Pancreas (tissue), 10 donors: ENCODE results near the gene DNM3. TPM values are rescaled to one million over a fixed set of nuclear protein-coding genes. Genes with fewer than 3 reads are reported as not detected.

ENCODE experiments used
- ATAC-seq, 4 donors: fragments of 200-7000 bp; cut with Tn5 transposase; one replicate each; pipeline versions ENCODE4 v1.8.0 to v1.9.1; 2020; ENCODE audit warnings: mild to moderate bottlenecking in 4 of 4, moderate library complexity in 4 of 4
- DNase-seq, 6 donors: peaks; one replicate each; pipeline ENCODE4 v3.0.0-alpha.2; 2020
- FAIRE-seq: peaks from 2 replicates; lab custom pipeline; 2012; peaks lifted over from hg19 to GRCh38; lab: Jason Lieb, UNC
- H3K27ac ChIP-seq, 4 donors: fragments of 200-600 bp; sonication (generic); 1 replicate in 3 of 4; 2 replicates in 1 of 4; pipeline versions ENCODE4 v1.5.0 to v1.8.0; 2020
- H3K27me3 ChIP-seq, 4 donors: fragments of 200-600 bp; one replicate each; pipeline ENCODE4 v1.8.0; 2021
- H3K36me3 ChIP-seq, 3 donors: fragments of 200-600 bp; sonication (generic) in 1 of 3; one replicate each; pipeline versions ENCODE4 v1.5.0 to v1.8.0; 2020 to 2021
- H3K4me1 ChIP-seq, 3 donors: fragments of 200-600 bp; one replicate each; pipeline ENCODE4 v1.8.0; 2021
- H3K4me3 ChIP-seq, 4 donors: fragments of 200-600 bp; sonication (generic) in 2 of 4; one replicate each; pipeline versions ENCODE4 v1.5.0 to v1.8.0; 2020 to 2021
- H3K9me3 ChIP-seq, 4 donors: fragments of 200-600 bp; one replicate each; pipeline ENCODE4 v1.8.0; 2021
- CTCF ChIP-seq, 4 donors: fragments of 200-600 bp; sonication (generic) in 3 of 4; IDR thresholded peaks; one replicate each; pipeline versions ENCODE4 v1.5.0 to v1.8.0; 2021; ENCODE audit warnings: antibody characterized with exemption in 4 of 4
- WGBS, 2 donors: extraction: QIAGEN DNeasy Blood & Tissue Kit; methylation state at CpG; one replicate each; pipeline ENCODE4 v1.1.7; 2013; 5-methylcytosine and 5-hydroxymethylcytosine counted together
- intact Hi-C, 3 donors: fragments of 100-400 bp; cut with DNase I; formaldehyde crosslinking; loops; one replicate each; pipeline versions ENCODE4 v1.11.1 to v1.14.2; 2022
- polyA plus RNA-seq, 2 donors: library from polyadenylated mRNA; stranded (reverse); fragments of 200-250 nt; gene quantifications; one replicate each; pipeline ENCODE4 v1.2.3, GENCODE V29; 2013
- total RNA-seq, 6 donors: library from RNA; stranded (reverse); fragmentation: NEBNext Ultra II Directional in 4 of 6; extraction: Animal tissue kit (Norgen Biotek cat#: 25700) in 4 of 6; gene quantifications; one replicate each; pipeline versions ENCODE4 v1.2.1 to v1.2.4, GENCODE V29; 2021 to 2023
- donor health status: healthy with polysubstance abuse.
- donor health status: DM: no; HTN: no; CAD: no; lungs with moderate emphysema.
- donor health status: DM: no; HTN: no; CAD: no.
- donor health status: control.
- donor health status: control.
- donor health status: Bipolar disorder and iron deficiency.
- donor health status: DM: yes; HTN: yes; CAD: no.
- donor health status: DM: no; HTN: no; CAD: no.
- donor health status: DM: no; HTN: no; CAD: no.
- donor health status: DM: yes; HTN: yes; CAD: no.

The DNM3 gene
- total and polyA plus RNA-seq, 8 donors = 0.40 to 1.3 (median 0.78) TPM

- intact Hi-C loops = loop anchor here (5.0 to 10.0 kb wide), 3 partner anchors 172 to 189 kb away; no protein-coding TSS in a partner anchor
Observed at GRCh38 chr1:171803045-171803444, 38.3 kb upstream of the DNM3 start.

GRCh38 chr1:171803461-171804022 lies 37.8 kb upstream of the DNM3 start:
- no peak for DNase-seq
- H3K27me3 ChIP-seq = no peaks in the 10 kb centered on the region
- no peaks in the 10 kb centered on the region for H3K36me3 ChIP-seq
- no peak overlapping the region for H3K27ac ChIP-seq
- H3K9me3 ChIP-seq = no peaks in the 10 kb centered on the region
- intact Hi-C loops = loop anchor here (5.0 to 10.0 kb wide), 3 partner anchors 171 to 189 kb away; no protein-coding TSS in a partner anchor
- no peak for ATAC-seq
- no peak overlapping the region for H3K4me3 ChIP-seq
- WGBS, 2 donors = 87 to 92% methylated on average over 17 of the region's 17 CpGs
- FAIRE-seq = no peak
- no peaks in the 10 kb centered on the region for H3K4me1 ChIP-seq
- TF ChIP-seq CTCF (IDR thresholded peaks at IDR 0.05) = no peak

More at GRCh38 chr1:171803045-171803444, 38.3 kb upstream of the DNM3 start:
- Histone ChIP-seq H3K36me3 (no peaks in the 10 kb centered on the region), H3K27ac (no peak overlapping the region), H3K9me3 (no peaks in the 10 kb centered on the region), H3K27me3 (no peaks in the 10 kb centered on the region), H3K4me1 (no peaks in the 10 kb centered on the region), H3K4me3 (no peak overlapping the region)
- WGBS, 2 donors = 56% methylated on average over 2 of the region's 2 CpGs
- DNase-seq (no peak), FAIRE-seq (no peak), ATAC-seq (no peak)
- TF ChIP-seq CTCF (IDR thresholded peaks at IDR 0.05) = no peak

- Histone ChIP-seq H3K4me1 (no peaks in the 10 kb centered on the region), H3K36me3 (no peaks in the 10 kb centered on the region), H3K9me3 (no peaks in the 10 kb centered on the region), H3K27me3 (no peaks in the 10 kb centered on the region), H3K4me3 (no peak overlapping the region), H3K27ac (no peak overlapping the region)
- FAIRE-seq = no peak
- 60 to 72% methylated on average over 9 of the region's 9 CpGs for whole genome bisulfite sequencing, 2 donors
- intact Hi-C loops = loop anchor here in 2 of 3 donors (10.0 kb wide), 2 partner anchors 169 to 179 kb away; no protein-coding TSS in a partner anchor
- ATAC-seq = peak in 1 of 4 donors; percentile 45
- no peak for DNase-seq
- no peak for TF ChIP-seq CTCF (IDR thresholded peaks at IDR 0.05)
Observed at GRCh38 chr1:171805395-171806115, 35.7 kb upstream of the DNM3 start.

GRCh38 chr1:171807556-171807955 lies 33.7 kb upstream of the DNM3 start:
- no peak for TF ChIP-seq CTCF (IDR thresholded peaks at IDR 0.05)

More at GRCh38 chr1:171807556-171807955, 33.7 kb upstream of the DNM3 start:
- H3K36me3 ChIP-seq = no peaks in the 10 kb centered on the region
- no peak overlapping the region for H3K27ac ChIP-seq
- no peaks in the 10 kb centered on the region for H3K9me3 ChIP-seq
- ATAC-seq (no peak), FAIRE-seq (no peak), DNase-seq (no peak)
- intact Hi-C loops = loop anchor here in 2 of 3 donors (10.0 kb wide), 2 partner anchors 167 to 177 kb away; no protein-coding TSS in a partner anchor
- H3K4me3 ChIP-seq = no peak overlapping the region
- H3K27me3 ChIP-seq = no peaks in the 10 kb centered on the region
- no peaks in the 10 kb centered on the region for H3K4me1 ChIP-seq
- WGBS, 2 donors = 67 to 85% methylated on average over 4 of the region's 4 CpGs
